ENCODE data around the gene DOP1B. TPM values are rescaled to one million over a fixed set of nuclear protein-coding genes. Genes with fewer than 3 reads are reported as not detected.

Gene DOP1B
- total and polyA plus RNA-seq, 2 of the 4 experiments (the other 2 are of a cell fraction): 8.8 to 13.0 TPM

GRCh38 chr21:36162631-36163030 lies 6.0 kb downstream of the DOP1B start:
- H3K36me3 ChIP-seq (ENCODE audit: control insufficient read depth, insufficient read depth, low read length): peaks cover 1% of the 10 kb centered on the region
- H3K4me1 ChIP-seq (ENCODE audit: control insufficient read depth, insufficient read depth, low read length): peaks cover 5% of the 10 kb centered on the region
- no peak overlapping the region for H3K4ac ChIP-seq (ENCODE audit: low read depth, low read length)
- ATAC-seq (ENCODE audit: low read depth) (no peak), DNase-seq (no peak)
- no peak overlapping the region for H3K27ac ChIP-seq (ENCODE audit: insufficient read depth, low read length)
- ChIA-PET POLR2A (ENCODE audit: unreplicated experiment) (no interaction called here), CTCF (interaction anchor here (1.0 kb wide), 1 partner anchor 12 kb away, joined by 3 read pairs; no protein-coding TSS in a partner anchor)
- intact Hi-C loops (cut with micrococcal nuclease): no loop called here
- no peak overlapping the region; the same call in 1 of the 2 replicates for H3K14ac ChIP-seq (replicated peaks; ENCODE audit: low read depth, low read length)
- H2AFZ ChIP-seq (replicated peaks; ENCODE audit: low read length, poor library complexity): no peak overlapping the region
- no peaks in the 10 kb centered on the region for H3K9me3 ChIP-seq (ENCODE audit: control insufficient read depth, insufficient read depth, low read length)
- no peak overlapping the region for H3K18ac ChIP-seq (ENCODE audit: low read depth, low read length)
- no peak overlapping the region for H4K8ac ChIP-seq (ENCODE audit: low read depth in 2 of 2, low read length in 2 of 2)
- H2BK15ac ChIP-seq (ENCODE audit: low read depth, low read length): no peak overlapping the region
- dilution Hi-C loops (cut with HindIII; ENCODE audit: low sequenced_read_pairs, unreplicated experiment): no loop called here
- BruUV-seq (replicated peaks): no TSS peak
- no peak overlapping the region for H4K5ac ChIP-seq (ENCODE audit: low read depth, low read length)
- H2BK120ac ChIP-seq (ENCODE audit: low read depth, low read length): no peak overlapping the region
- in situ Hi-C loops (cut with MboI; ENCODE audit: low sequenced_read_pairs): no loop called here
- no peak overlapping the region for H3K23ac ChIP-seq (ENCODE audit: low read depth, low read length)
- peaks cover 42 to 60% of the 10 kb centered on the region in 2 experiments for H3K79me1 ChIP-seq (ENCODE audit: low read depth in 1 of 2, low read length in 2 of 2)
- no peak overlapping the region for H3K4me2 ChIP-seq (ENCODE audit: low read depth, low read length)
- 95% methylated on average over 3 of the region's 5 CpGs; no CpG with 5 or more reads in 1 of the 2 experiments for WGBS, 2 experiments (ENCODE audit: extremely low coverage in 2 of 2, insufficient read length in 1 of 2)
- no peaks in the 10 kb centered on the region; the same call in 1 of the 2 replicates for H4K20me1 ChIP-seq (ENCODE audit: insufficient read depth, low read length)
- no peak overlapping the region for H2BK5ac ChIP-seq (ENCODE audit: low read depth, low read length, poor library complexity, severe bottlenecking)
- H3K4me3 ChIP-seq (ENCODE audit: insufficient read depth, low read depth, low read length): no peak overlapping the region
- H3K9me1 ChIP-seq (ENCODE audit: insufficient read depth, low read length): peaks cover 13% of the 10 kb centered on the region
- no peak overlapping the region for H3K56ac ChIP-seq (ENCODE audit: extremely low read depth, insufficient read depth, low read length)
- H2BK20ac ChIP-seq (ENCODE audit: low read depth, low read length): no peak overlapping the region
- no peak overlapping the region for H2AK9ac ChIP-seq (replicated peaks; ENCODE audit: low read depth, low read length, poor library complexity)
- H3K27me3 ChIP-seq (ENCODE audit: control insufficient read depth, insufficient read depth, low read length): no peaks in the 10 kb centered on the region
- H4K91ac ChIP-seq (ENCODE audit: insufficient read depth, low read depth, low read length): no peak overlapping the region
- TF ChIP-seq MAZ (IDR thresholded peaks at IDR 0.05; ENCODE audit: borderline replicate concordance, low read depth, low read length): no peak
- TF ChIP-seq CTCF (conservative IDR thresholded peaks at IDR 0.05; ENCODE audit: low read depth, low read length): no peak
- H2AK5ac ChIP-seq (ENCODE audit: low read depth, low read length): no peak overlapping the region
- H3K9ac ChIP-seq (ENCODE audit: low read depth, low read length): no peak overlapping the region

Measured in IMR-90 (cell line).